Panc1 (cell line): ENCODE data around the gene PDHB. TPM values are rescaled to one million over a fixed set of nuclear protein-coding genes. Genes with fewer than 3 reads are reported as not detected.

ENCODE experiments used
- ATAC-seq: fragments of 200-7000 bp; cut with Tn5 transposase; 2 replicates; pipeline ENCODE4 v1.9.1; 2020; ENCODE audit warnings: mild to moderate bottlenecking, moderate library complexity
- BruUV-seq: library from RNA; stranded (reverse); fragments of 400-500 nt; replicated peaks from 2 replicates; lab custom pipeline; 2021; lab: Mats Ljungman, UMichigan
- CTCF ChIA-PET: fragments of 300-600 bp; sonication (Branson Sonifier 250); formaldehyde crosslinking; loops from one replicate; lab custom pipeline; 2022; ENCODE audit warnings: antibody characterized with exemption; lab: Charles Lee
- POLR2A ChIA-PET: fragments of 300-600 bp; sonication (Branson Sonifier 250); formaldehyde crosslinking; loops from one replicate; lab custom pipeline; 2022; ENCODE audit warnings: antibody characterized with exemption; lab: Charles Lee
- DNase-seq: peaks from one replicate; pipeline ENCODE4 v3.0.0-alpha.2; 2010; ENCODE audit warnings: low read depth, low spot score
- H3K27ac ChIP-seq: 2 replicates; pipeline ENCODE4 v1.5.1; 2011; ENCODE audit warnings: mild to moderate bottlenecking, low read length, inconsistent platforms
- H3K27me3 ChIP-seq: fragments of 200-500 bp; sonication (Bioruptor generic); 2 replicates; pipeline ENCODE4 v1.6.0; 2014; ENCODE audit warnings: low read length, inconsistent platforms; ENCODE audit not compliant: control insufficient read depth, insufficient read depth
- H3K36me3 ChIP-seq: fragments of 200-500 bp; sonication (Bioruptor generic); 2 replicates; pipeline ENCODE4 v1.5.1; 2014; ENCODE audit warnings: inconsistent platforms, mild to moderate bottlenecking, low read length, moderate library complexity; ENCODE audit not compliant: control insufficient read depth, insufficient read depth
- H3K4me1 ChIP-seq: 2 replicates; pipeline ENCODE4 v1.5.1; 2011; ENCODE audit warnings: inconsistent platforms, mild to moderate bottlenecking, low read length, moderate library complexity; ENCODE audit not compliant: control insufficient read depth, insufficient read depth
- H3K4me3 ChIP-seq, 2 experiments: 2 replicates each; pipeline ENCODE4 v1.5.1; 2011 to 2012; ENCODE audit warnings: low read depth in 2 of 2, low read length in 2 of 2, mild to moderate bottlenecking in 2 of 2, inconsistent platforms in 1 of 2, moderate library complexity in 1 of 2
- H3K9me3 ChIP-seq: fragments of 200-500 bp; sonication (Bioruptor generic); 2 replicates; pipeline ENCODE4 v1.5.1; 2014; ENCODE audit warnings: low read depth, mild to moderate bottlenecking, inconsistent platforms, low read length, moderate library complexity; ENCODE audit not compliant: control insufficient read depth, insufficient read depth
- TCF7L2 ChIP-seq: IDR thresholded peaks from 2 replicates; pipeline ENCODE4 v1.6.1; 2011; ENCODE audit warnings: mild to moderate bottlenecking, low read depth, low read length, inconsistent platforms
- in situ Hi-C: cut with HindIII; loops from 2 replicates; pipeline ENCODE4 v1.10.0; 2016; ENCODE audit warnings: low sequenced_read_pairs, low pct_unique_long_range_greater_than_20kb
- intact Hi-C: fragments of 100-400 bp; cut with micrococcal nuclease; formaldehyde crosslinking; loops from one replicate; pipeline ENCODE4 v1.10.0; 2022; ENCODE audit not compliant: unreplicated experiment
- total RNA-seq: library from RNA; stranded (reverse); gene quantifications from one replicate; pipeline ENCODE4 v1.2.1, GENCODE V29; 2021; ENCODE audit not compliant: unreplicated experiment
- TF ChIP-seq, protein P1 (sequence below), 2 experiments: IDR thresholded peaks; 2 replicates each; pipeline ENCODE4 v1.6.1; 2011 to 2012; ENCODE audit warnings: low read depth in 2 of 2, control low read depth in 1 of 2, low read length in 1 of 2, mild to moderate bottlenecking in 1 of 2, moderate library complexity in 1 of 2; ENCODE audit not compliant: insufficient read depth in 1 of 2

PDHB gene
- total RNA-seq, 1 experiment from 2014 or later: 66.6 TPM

DNA sequence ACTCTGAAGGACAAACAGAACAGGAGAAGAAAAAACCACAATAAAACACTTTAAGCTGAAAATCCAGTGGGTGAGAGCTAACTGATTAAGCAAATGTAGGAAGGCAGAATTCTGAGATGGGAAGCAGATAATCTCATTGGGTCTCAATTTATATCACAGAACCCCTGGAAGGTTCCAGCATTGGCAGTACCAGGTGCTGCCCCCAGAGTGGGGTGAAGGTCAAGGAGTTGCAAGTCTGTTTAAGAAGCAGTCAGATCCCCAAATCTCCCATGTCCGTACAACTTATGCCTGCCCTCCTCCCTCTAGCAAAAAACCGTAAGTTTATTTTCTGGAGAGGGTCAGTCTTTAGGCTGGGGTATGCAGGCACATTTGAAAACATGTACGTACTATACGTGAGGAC is 55.9 kb downstream of the PDHB start:
- intact Hi-C loops (no loop called here), in situ Hi-C loops (no loop called here)
- ATAC-seq (no peak), DNase-seq (no peak)
- BruUV-seq: no TSS peak
- Histone ChIP-seq H3K4me3 (no peak overlapping the region), H3K27ac (no peak overlapping the region), H3K27me3 (no peaks in the 10 kb centered on the region), H3K9me3 (no peaks in the 10 kb centered on the region), H3K36me3 (no peaks in the 10 kb centered on the region), H3K4me1 (no peaks in the 10 kb centered on the region)
- POLR2A ChIA-PET: no interaction called here
- TF ChIP-seq TCF7L2: no peak
- TF ChIP-seq, protein P1, sequence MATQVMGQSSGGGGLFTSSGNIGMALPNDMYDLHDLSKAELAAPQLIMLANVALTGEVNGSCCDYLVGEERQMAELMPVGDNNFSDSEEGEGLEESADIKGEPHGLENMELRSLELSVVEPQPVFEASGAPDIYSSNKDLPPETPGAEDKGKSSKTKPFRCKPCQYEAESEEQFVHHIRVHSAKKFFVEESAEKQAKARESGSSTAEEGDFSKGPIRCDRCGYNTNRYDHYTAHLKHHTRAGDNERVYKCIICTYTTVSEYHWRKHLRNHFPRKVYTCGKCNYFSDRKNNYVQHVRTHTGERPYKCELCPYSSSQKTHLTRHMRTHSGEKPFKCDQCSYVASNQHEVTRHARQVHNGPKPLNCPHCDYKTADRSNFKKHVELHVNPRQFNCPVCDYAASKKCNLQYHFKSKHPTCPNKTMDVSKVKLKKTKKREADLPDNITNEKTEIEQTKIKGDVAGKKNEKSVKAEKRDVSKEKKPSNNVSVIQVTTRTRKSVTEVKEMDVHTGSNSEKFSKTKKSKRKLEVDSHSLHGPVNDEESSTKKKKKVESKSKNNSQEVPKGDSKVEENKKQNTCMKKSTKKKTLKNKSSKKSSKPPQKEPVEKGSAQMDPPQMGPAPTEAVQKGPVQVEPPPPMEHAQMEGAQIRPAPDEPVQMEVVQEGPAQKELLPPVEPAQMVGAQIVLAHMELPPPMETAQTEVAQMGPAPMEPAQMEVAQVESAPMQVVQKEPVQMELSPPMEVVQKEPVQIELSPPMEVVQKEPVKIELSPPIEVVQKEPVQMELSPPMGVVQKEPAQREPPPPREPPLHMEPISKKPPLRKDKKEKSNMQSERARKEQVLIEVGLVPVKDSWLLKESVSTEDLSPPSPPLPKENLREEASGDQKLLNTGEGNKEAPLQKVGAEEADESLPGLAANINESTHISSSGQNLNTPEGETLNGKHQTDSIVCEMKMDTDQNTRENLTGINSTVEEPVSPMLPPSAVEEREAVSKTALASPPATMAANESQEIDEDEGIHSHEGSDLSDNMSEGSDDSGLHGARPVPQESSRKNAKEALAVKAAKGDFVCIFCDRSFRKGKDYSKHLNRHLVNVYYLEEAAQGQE (IDR thresholded peaks at IDR 0.05; ENCODE audit: insufficient read depth in 1 of 2, low read depth in 2 of 2, low read length in 1 of 2): no peak
- CTCF ChIA-PET: no interaction called here

Other genes starting within 250 kb of the PDHB start
- gene DNASE1L3, start 222.9 kb downstream of the PDHB start, total RNA-seq: not detected
- gene ABHD6, start 196.0 kb downstream of the PDHB start, total RNA-seq: 18.9 TPM
- gene RPP14, start 127.6 kb downstream of the PDHB start, total RNA-seq: 16.4 TPM
- 7.9 TPM for gene HTD2, start 127.3 kb downstream of the PDHB start, total RNA-seq
- gene PXK, start 100.9 kb downstream of the PDHB start, total RNA-seq: 14.2 TPM
- 18.3 TPM for gene KCTD6, start 58.3 kb upstream of the PDHB start, total RNA-seq
- 3.2 TPM for gene ACOX2, start 103.4 kb upstream of the PDHB start, total RNA-seq
- 0.08 TPM for gene FAM107A, start 143.6 kb upstream of the PDHB start, total RNA-seq
- not detected for gene FAM3D, start 232.9 kb upstream of the PDHB start, total RNA-seq